Heart right ventricle (tissue), 16 donors: ENCODE results near the gene TMEM63A. TPM values are rescaled to one million over a fixed set of nuclear protein-coding genes. Genes with fewer than 3 reads are reported as not detected.
A peak's percentile ranks its signal among the peaks of the same experiment; 100 is the strongest.

Experiments used
- ATAC-seq, 8 donors: fragments of 200-7000 bp; cut with Tn5 transposase; one replicate each; pipeline ENCODE4 v1.9.1; 2020; ENCODE audit warnings: mild to moderate bottlenecking in 8 of 8, moderate library complexity in 8 of 8, moderate number of reproducible peaks in 1 of 8
- DNase-seq, 2 donors: peaks; one replicate each; pipeline ENCODE4 v3.0.0-alpha.2; 2020
- H3K27ac ChIP-seq, 10 donors: fragments of 200-600 bp; sonication (generic) in 2 of 10; one replicate each; pipeline versions ENCODE4 v1.5.0 to v1.8.0; 2020 to 2022; ENCODE audit warnings: mild to moderate bottlenecking in 3 of 10
- H3K27me3 ChIP-seq, 7 donors: fragments of 200-600 bp; one replicate each; pipeline ENCODE4 v1.8.0; 2021 to 2022; ENCODE audit warnings: mild to moderate bottlenecking in 2 of 7
- H3K36me3 ChIP-seq, 9 donors: fragments of 200-600 bp; sonication (generic) in 1 of 9; one replicate each; pipeline versions ENCODE4 v1.5.0 to v1.8.0; 2020 to 2022; ENCODE audit warnings: mild to moderate bottlenecking in 2 of 9
- H3K4me1 ChIP-seq, 9 donors: fragments of 200-600 bp; sonication (generic) in 1 of 9; one replicate each; pipeline versions ENCODE4 v1.5.0 to v1.8.0; 2020 to 2022; ENCODE audit warnings: mild to moderate bottlenecking in 4 of 9
- H3K4me3 ChIP-seq, 10 donors: fragments of 200-600 bp; sonication (generic) in 2 of 10; one replicate each; pipeline versions ENCODE4 v1.5.0 to v1.8.0; 2020 to 2022; ENCODE audit warnings: mild to moderate bottlenecking in 7 of 10, moderate library complexity in 2 of 10
- H3K9me3 ChIP-seq, 11 donors: fragments of 200-600 bp in 10 of 11; sonication (generic) in 2 of 11; one replicate each; pipeline versions ENCODE4 v1.5.0 to v1.8.0; 2013 to 2022; ENCODE audit warnings: mild to moderate bottlenecking in 2 of 11, control low read depth in 1 of 11, moderate library complexity in 1 of 11
- WGBS, 2 donors: extraction: QIAGEN DNeasy Blood & Tissue Kit; methylation state at CpG; one replicate each; pipeline ENCODE4 v1.1.7; 2013; ENCODE audit warnings: inconsistent platforms in 1 of 2; 5-methylcytosine and 5-hydroxymethylcytosine counted together
- intact Hi-C, 10 donors: fragments of 100-400 bp; cut with DNase I; formaldehyde crosslinking; loops; one replicate each; pipeline versions ENCODE4 v1.11.1 to v1.14.2; 2022
- polyA plus RNA-seq, 2 donors: library from polyadenylated mRNA; stranded (reverse); fragments of 200-250 nt; gene quantifications; one replicate each; pipeline ENCODE4 v1.2.3, GENCODE V29; 2013
- total RNA-seq, 10 donors: library from RNA; stranded (reverse); fragmentation: NEBNext Ultra II Directional in 3 of 10; extraction: Animal tissue kit (Norgen Biotek cat#: 25700) in 3 of 10; gene quantifications; one replicate each; pipeline versions ENCODE4 v1.2.1 to v1.2.4, GENCODE V29; 2021 to 2023
- TF ChIP-seq, protein P1 (sequence below), 9 donors: fragments of 200-600 bp; sonication (generic) in 2 of 9; IDR thresholded peaks; one replicate each; pipeline versions ENCODE4 v1.5.0 to v1.8.0; 2021 to 2022; ENCODE audit warnings: antibody characterized with exemption in 9 of 9, mild to moderate bottlenecking in 5 of 9, moderate library complexity in 1 of 9
- donor health status: Arrhythmogenic right ventricular cardiomyopathy.
- donor health status: ischemic (EF 13 %, LVEDD 7.1; RV severe dilation, severe dysfunction).
- donor health status: healthy with polysubstance abuse.
- donor health status: DM: no; HTN: yes; CAD: no.
- donor health status: DM: no; HTN: no; CAD: no.
- donor health status: ischemic (EF 25% LVEDD 6.9; RV normal size, moderate dysfunction).
- donor health status: ischemic (EF 25% LVEDD 5.7; RV mildly dilated, moderate dysfunction).
- donor health status: healthy.
- donor health status: DM: yes; HTN: yes; CAD: no.
- donor health status: Ischemic cardiomyopathy.
- donor health status: ischemic (EF 35%, LVEDD 5.7; RV mildly dilated, moderate dysfunction).
- donor health status: nonischemic (EF 11% LVEDD 7.7; RV severe dilation, severe dysfunction).
- donor health status: DM: yes; HTN: yes; CAD: no.
- donor health status: PGD.
- donor health status: ischemic (EF 29% LVEDD 5.4; RV normal size, mild dysfunction).
- donor health status: nonischemic (EF 23%, LVEDD 6.1; RV moderate dilation, normal function).

TMEM63A gene
- total and polyA plus RNA-seq, 12 donors: 10.4 to 69.1 (median 24.7) TPM

DNA sequence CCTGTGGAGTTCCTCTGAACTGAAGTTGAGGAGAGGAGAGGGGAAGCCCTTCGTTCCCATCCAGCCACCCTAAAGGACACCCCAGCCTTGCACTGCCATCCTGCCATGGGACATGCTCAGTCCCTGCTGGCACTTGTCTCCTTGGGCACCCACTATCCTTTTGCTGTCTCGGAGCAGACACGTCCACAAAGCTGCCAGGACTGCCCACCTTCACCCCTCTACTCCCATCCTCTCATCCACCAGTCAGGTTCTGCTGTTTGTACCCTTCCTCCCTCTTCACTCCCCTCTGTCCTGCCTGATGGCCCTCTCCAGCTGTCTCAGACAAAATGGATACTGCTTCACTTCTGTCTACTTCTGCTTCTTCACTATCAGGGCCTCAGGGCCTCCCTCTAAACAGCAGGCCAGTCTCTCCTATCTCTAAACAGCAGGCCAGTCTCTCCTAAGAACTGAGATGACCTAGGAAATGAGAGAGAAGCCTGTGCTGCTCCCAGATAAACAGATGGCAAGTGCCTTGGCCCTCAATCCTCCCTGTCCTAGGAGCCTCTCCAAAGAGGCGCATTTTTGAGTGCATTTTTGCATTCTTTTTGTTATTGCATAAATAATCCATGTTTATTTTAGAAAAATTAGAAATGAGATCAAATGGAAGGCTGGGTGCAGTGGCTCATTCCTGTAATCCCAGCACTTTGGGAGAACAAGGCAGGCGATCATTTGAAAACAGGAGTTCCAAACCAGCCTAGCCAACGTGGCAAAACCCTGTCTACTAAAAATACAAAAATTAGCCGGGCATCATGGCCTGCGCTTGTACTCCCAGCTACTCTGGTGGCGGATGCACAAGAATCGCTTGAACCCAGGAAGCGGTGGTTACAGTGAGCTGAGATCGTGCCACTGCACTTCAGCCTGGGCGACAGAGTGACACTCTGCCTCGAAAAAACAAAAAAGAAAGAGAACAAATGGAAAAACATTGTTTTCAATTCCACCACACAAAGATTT, 46.3 kb upstream of the TMEM63A start:
- no peak for ATAC-seq
- no peak for DNase-seq
- Histone ChIP-seq H3K4me3 (no peak overlapping the region), H3K4me1 (peaks cover 0 to 9% (median 5%) of the 10 kb centered on the region in 9 donors), H3K27ac (no peak overlapping the region), H3K36me3 (no peaks in the 10 kb centered on the region), H3K27me3 (no peaks in the 10 kb centered on the region), H3K9me3 (no peaks in the 10 kb centered on the region)
- intact Hi-C loops: no loop called here
- TF ChIP-seq, protein P1, sequence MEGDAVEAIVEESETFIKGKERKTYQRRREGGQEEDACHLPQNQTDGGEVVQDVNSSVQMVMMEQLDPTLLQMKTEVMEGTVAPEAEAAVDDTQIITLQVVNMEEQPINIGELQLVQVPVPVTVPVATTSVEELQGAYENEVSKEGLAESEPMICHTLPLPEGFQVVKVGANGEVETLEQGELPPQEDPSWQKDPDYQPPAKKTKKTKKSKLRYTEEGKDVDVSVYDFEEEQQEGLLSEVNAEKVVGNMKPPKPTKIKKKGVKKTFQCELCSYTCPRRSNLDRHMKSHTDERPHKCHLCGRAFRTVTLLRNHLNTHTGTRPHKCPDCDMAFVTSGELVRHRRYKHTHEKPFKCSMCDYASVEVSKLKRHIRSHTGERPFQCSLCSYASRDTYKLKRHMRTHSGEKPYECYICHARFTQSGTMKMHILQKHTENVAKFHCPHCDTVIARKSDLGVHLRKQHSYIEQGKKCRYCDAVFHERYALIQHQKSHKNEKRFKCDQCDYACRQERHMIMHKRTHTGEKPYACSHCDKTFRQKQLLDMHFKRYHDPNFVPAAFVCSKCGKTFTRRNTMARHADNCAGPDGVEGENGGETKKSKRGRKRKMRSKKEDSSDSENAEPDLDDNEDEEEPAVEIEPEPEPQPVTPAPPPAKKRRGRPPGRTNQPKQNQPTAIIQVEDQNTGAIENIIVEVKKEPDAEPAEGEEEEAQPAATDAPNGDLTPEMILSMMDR (IDR thresholded peaks at IDR 0.05): no peak
- 85 to 89% methylated on average over 14 of the region's 14 CpGs for WGBS, 2 donors

DNA sequence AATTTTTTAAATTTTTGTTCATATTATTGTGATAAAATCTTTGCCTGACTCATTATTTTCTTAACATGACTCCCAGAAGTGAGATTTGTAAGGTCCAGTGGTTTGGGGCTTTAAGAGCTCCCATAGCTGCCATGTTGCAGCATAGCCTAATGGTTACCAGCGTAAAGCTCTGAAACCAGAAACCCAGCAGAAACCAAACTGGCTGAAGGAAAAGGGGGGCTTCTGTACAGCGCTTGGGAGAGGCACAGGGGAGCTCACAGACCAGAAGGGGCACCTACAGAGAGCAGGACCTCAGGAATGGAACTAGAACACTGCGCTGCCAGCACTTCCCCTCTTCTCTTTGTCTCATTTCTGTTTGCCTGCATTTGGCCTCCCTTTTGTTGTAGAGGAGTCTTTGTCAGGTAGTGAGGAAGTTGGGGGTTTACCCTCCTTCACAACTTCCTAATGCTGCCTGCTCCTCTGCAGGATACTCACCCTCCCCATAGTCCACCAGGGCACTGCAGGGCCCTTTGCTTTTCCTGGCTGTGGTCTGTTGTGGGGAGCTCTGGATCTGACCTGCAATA, 44.5 kb upstream of the TMEM63A start:
- Histone ChIP-seq H3K4me3 (no peak overlapping the region), H3K27ac (no peak overlapping the region), H3K9me3 (no peaks in the 10 kb centered on the region), H3K36me3 (peaks cover 0 to 9% (median 0%) of the 10 kb centered on the region in 9 donors), H3K27me3 (no peaks in the 10 kb centered on the region), H3K4me1 (peaks cover 5 to 25% (median 18%) of the 10 kb centered on the region in 9 donors)
- TF ChIP-seq, protein P1 (IDR thresholded peaks at IDR 0.05): no peak
- no peak for DNase-seq
- WGBS, 2 donors: 91 to 97% methylated on average over 3 of the region's 3 CpGs
- intact Hi-C loops: no loop called here
- no peak for ATAC-seq

DNA sequence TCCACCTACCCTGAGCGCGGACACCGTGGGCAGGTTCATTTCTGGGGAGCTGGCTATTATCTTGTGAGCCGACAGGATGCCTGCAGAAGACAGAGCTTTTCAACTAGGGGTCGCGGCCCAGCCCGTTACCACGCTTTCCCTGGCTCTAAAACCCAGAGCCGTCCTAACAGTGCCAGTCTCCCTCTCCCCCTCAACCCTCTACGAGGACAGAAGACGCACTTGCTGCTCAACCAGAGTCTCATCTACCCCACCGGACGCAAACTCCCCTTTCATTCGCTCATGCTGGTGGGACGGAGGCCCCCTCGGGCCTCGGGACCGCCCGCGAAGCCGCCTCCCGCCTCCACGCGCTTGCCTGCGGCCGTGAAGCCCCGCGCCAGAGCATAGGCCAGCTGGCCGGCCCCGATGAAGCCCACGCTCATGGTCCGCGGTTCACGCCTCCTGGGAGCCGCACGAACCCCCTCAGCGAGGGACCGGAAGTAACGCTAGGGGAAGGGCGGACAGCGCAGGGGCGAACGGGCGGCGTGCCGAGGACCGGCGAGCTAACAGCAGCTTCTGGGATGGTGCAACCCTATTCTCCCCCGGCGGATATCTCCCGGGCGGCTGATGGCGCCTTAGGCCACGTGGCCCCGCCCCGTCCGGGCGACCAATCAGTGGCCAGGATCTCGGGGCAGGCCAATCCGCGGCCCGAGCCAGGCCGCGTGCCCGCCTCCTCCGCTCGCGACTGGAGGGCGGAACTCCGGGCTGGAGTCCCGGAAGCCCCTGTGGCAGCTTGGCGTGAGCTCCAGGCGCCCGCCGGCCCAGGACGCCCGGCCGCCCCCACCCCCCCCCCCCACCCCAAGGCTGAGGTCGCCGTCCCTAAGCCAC, 41.7 kb upstream of the TMEM63A start, which contains the start of gene PYCR2:
PYCR2 (minus strand) TSS at position 559 of the 864 bp plus-strand sequence; CDS start at position 419, 140 bp downstream.
- WGBS, 2 donors: 0 to 1% methylated on average over 76 to 80 of the region's 80 CpGs
- Histone ChIP-seq H3K27me3 (no peaks in the 10 kb centered on the region), H3K36me3 (peaks cover 0 to 33% (median 0%) of the 10 kb centered on the region in 9 donors), H3K4me3 (peak within 1 kb of the TSS; percentile 63 to 95 (median 82)), H3K4me1 (peaks cover 5 to 45% (median 27%) of the 10 kb centered on the region in 9 donors), H3K27ac (peak within 1 kb of the TSS; percentile 74 to 98 (median 93)), H3K9me3 (no peaks in the 10 kb centered on the region)
- intact Hi-C loops: loop anchor here in 2 of 10 donors (5.0 kb wide), 2 partner anchors 48 to 53 kb away; no protein-coding TSS in a partner anchor
- TF ChIP-seq, protein P1 (IDR thresholded peaks at IDR 0.05): peak in 3 of 9 donors; percentile 5 to 12 (median 8)
- DNase-seq (peak; percentile 94 to 96), ATAC-seq (peak; percentile 99 to 100 (median 99))
